OCI-LY7 (cell line): ENCODE data around the gene EFHD2. TPM values are rescaled to one million over a fixed set of nuclear protein-coding genes. Genes with fewer than 3 reads are reported as not detected.

ENCODE experiments used
- BruUV-seq: library from RNA; stranded (reverse); fragments of 400-500 nt; replicated peaks from 2 replicates; lab custom pipeline; 2021; lab: Mats Ljungman, UMichigan
- CTCF ChIA-PET: fragments of 300-600 bp; sonication (Branson Sonifier 250); formaldehyde crosslinking; loops from one replicate; lab custom pipeline; 2022; ENCODE audit warnings: antibody characterized with exemption; ENCODE audit not compliant: unreplicated experiment; lab: Charles Lee
- POLR2A ChIA-PET: fragments of 300-600 bp; sonication (Branson Sonifier 250); formaldehyde crosslinking; loops from one replicate; lab custom pipeline; 2022; ENCODE audit warnings: antibody characterized with exemption; lab: Charles Lee
- DNase-seq: peaks from one replicate; pipeline ENCODE4 v3.0.0-alpha.2; 2015; ENCODE audit warnings: low spot score
- H2AFZ ChIP-seq: fragments of 200-600 bp; sonication (generic), shearing (Covaris generic); 2 replicates; pipeline ENCODE4 v1.6.1; 2014; ENCODE audit warnings: mild to moderate bottlenecking, antibody characterized with exemption, low read length, moderate library complexity
- H3K27ac ChIP-seq: fragments of 200-600 bp; sonication (generic); 2 replicates; pipeline ENCODE4 v1.5.1; 2014; ENCODE audit warnings: mixed run types, low read depth, mild to moderate bottlenecking, moderate library complexity, low read length, inconsistent platforms; ENCODE audit not compliant: poor library complexity, severe bottlenecking
- H3K36me3 ChIP-seq: fragments of 200-600 bp; sonication (generic); 2 replicates; pipeline ENCODE4 v1.6.1; 2014; ENCODE audit warnings: mild to moderate bottlenecking, antibody characterized with exemption, low read length, moderate library complexity, mixed read lengths; ENCODE audit not compliant: insufficient read depth
- H3K4me1 ChIP-seq: fragments of 200-600 bp; sonication (generic); 2 replicates; pipeline ENCODE4 v1.5.1; 2014; ENCODE audit warnings: mild to moderate bottlenecking, low read length; ENCODE audit not compliant: insufficient read depth, poor library complexity, severe bottlenecking
- H3K4me2 ChIP-seq: fragments of 200-600 bp; sonication (generic); 2 replicates; pipeline ENCODE4 v1.6.1; 2014; ENCODE audit warnings: mild to moderate bottlenecking, low read length
- H3K4me3 ChIP-seq: fragments of 200-600 bp; sonication (generic); 2 replicates; pipeline ENCODE4 v1.5.1; 2014; ENCODE audit warnings: mild to moderate bottlenecking, low read depth, low read length; ENCODE audit not compliant: poor library complexity, severe bottlenecking
- H3K79me2 ChIP-seq: fragments of 200-600 bp; sonication (generic); 2 replicates; pipeline ENCODE4 v1.6.1; 2016; ENCODE audit warnings: low read depth, mild to moderate bottlenecking, low read length, moderate library complexity, mixed read lengths; ENCODE audit not compliant: insufficient read depth
- H3K9me2 ChIP-seq: fragments of 200-600 bp; sonication (generic); 2 replicates; pipeline ENCODE4 v1.6.1; 2016; ENCODE audit warnings: mild to moderate bottlenecking, low read length, mixed read lengths; ENCODE audit not compliant: insufficient read depth
- H3K9me3 ChIP-seq: fragments of 200-600 bp; sonication (generic); 2 replicates; pipeline ENCODE4 v1.6.1; 2014; ENCODE audit warnings: mild to moderate bottlenecking, mixed run types, low read length, mixed read lengths
- H4K20me1 ChIP-seq: fragments of 200-600 bp; sonication (generic); 2 replicates; pipeline ENCODE4 v1.6.1; 2014; ENCODE audit warnings: mild to moderate bottlenecking, antibody characterized with exemption, low read length, moderate library complexity, mixed read lengths; ENCODE audit not compliant: insufficient read depth
- CTCF ChIP-seq: fragments of 200-600 bp; sonication (generic); conservative IDR thresholded peaks from 2 replicates; pipeline ENCODE4 v1.5.1; 2014; ENCODE audit warnings: mild to moderate bottlenecking, antibody characterized with exemption, low read length, moderate library complexity, mixed read lengths
- EZH2phosphoT487 ChIP-seq: fragments of 200-600 bp; sonication (generic); IDR thresholded peaks from 2 replicates; pipeline ENCODE4 v1.6.1; 2018; ENCODE audit warnings: low read depth, borderline replicate concordance, mild to moderate bottlenecking, mixed run types, antibody characterized with exemption, low read length, moderate library complexity, mixed read lengths
- intact Hi-C: fragments of 100-400 bp; cut with micrococcal nuclease; formaldehyde crosslinking; loops from one replicate; pipeline ENCODE4 v1.10.0; 2022; ENCODE audit not compliant: unreplicated experiment
- total RNA-seq, 2 experiments: library from RNA; depleted of rRNA in 1 of 2; stranded (reverse); fragments of >200 nt in 1 of 2; shearing (Covaris generic) in 1 of 2; gene quantifications; 2 replicates each; pipeline ENCODE4 v1.2.3, GENCODE V29; 2014 to 2022

EFHD2 gene
- total RNA-seq, 2 experiments from 2014 or later: 27.3 to 42.0 TPM

GRCh38 chr1:15413563-15414444 lies 4.1 kb downstream of the EFHD2 start:
- H3K27ac ChIP-seq: no peak overlapping the region
- POLR2A ChIA-PET: interaction anchor here (0.5 kb wide), 1 partner anchor 299 kb away, joined by 3 read pairs; no protein-coding TSS in a partner anchor
- H3K36me3 ChIP-seq: no peaks in the 10 kb centered on the region; the same call in 1 of the 2 replicates
- no peak overlapping the region for H3K4me2 ChIP-seq
- H3K79me2 ChIP-seq: peaks cover 8% of the 10 kb centered on the region; the same call in 1 of the 2 replicates
- H2AFZ ChIP-seq: no peak overlapping the region
- no TSS peak for BruUV-seq
- H3K9me2 ChIP-seq: no peaks in the 10 kb centered on the region
- H3K9me3 ChIP-seq: no peaks in the 10 kb centered on the region
- TF ChIP-seq CTCF (no peak), EZH2phosphoT487 (no peak)
- peaks cover 43% of the 10 kb centered on the region for H3K4me1 ChIP-seq
- H3K4me3 ChIP-seq: no peak overlapping the region
- H4K20me1 ChIP-seq: no peaks in the 10 kb centered on the region; the same call in 1 of the 2 replicates
- no peak for DNase-seq
- intact Hi-C loops: no loop called here
- CTCF ChIA-PET: interaction anchor here (0.5 kb wide), 1 partner anchor 1271 kb away, joined by 3 read pairs; no protein-coding TSS in a partner anchor

- no peaks in the 10 kb centered on the region; the same call in 1 of the 2 replicates for H3K36me3 ChIP-seq
- no peak overlapping the region for H3K4me2 ChIP-seq
Measured at GRCh38 chr1:15414445-15414983, 4.8 kb downstream of the EFHD2 start.

More at GRCh38 chr1:15414445-15414983, 4.8 kb downstream of the EFHD2 start:
- POLR2A ChIA-PET: interaction anchor here (0.5 kb wide), 1 partner anchor 298 kb away, joined by 3 read pairs; no protein-coding TSS in a partner anchor
- TF ChIP-seq CTCF: no peak
- H3K4me3 ChIP-seq: no peak overlapping the region
- peaks cover 37% of the 10 kb centered on the region for H3K4me1 ChIP-seq
- H4K20me1 ChIP-seq: no peaks in the 10 kb centered on the region; the same call in 1 of the 2 replicates
- DNase-seq: no peak
- peaks cover 8% of the 10 kb centered on the region; the same call in 1 of the 2 replicates for H3K79me2 ChIP-seq
- no peaks in the 10 kb centered on the region for H3K9me3 ChIP-seq
- no peak overlapping the region for H3K27ac ChIP-seq
- CTCF ChIA-PET: interaction anchor here (0.5 kb wide), 1 partner anchor 1272 kb away, joined by 3 read pairs; no protein-coding TSS in a partner anchor
- H3K9me2 ChIP-seq: no peaks in the 10 kb centered on the region
- no peak overlapping the region for H2AFZ ChIP-seq
- intact Hi-C loops: no loop called here
- no TSS peak for BruUV-seq
